Prostate gland (tissue), 2 donors: Measurements from ENCODE around the gene DSCAML1.

Source experiments
- POLR2A ChIP-seq: fragments of 450-650 bp; IDR thresholded peaks from one replicate; pipeline ENCODE4 v1.6.1; 2016; ENCODE audit warnings: antibody characterized with exemption, mild to moderate bottlenecking
- POLR2AphosphoS5 ChIP-seq: sonication (generic); formaldehyde crosslinking; IDR thresholded peaks from one replicate; pipeline ENCODE4 v1.6.1; 2017; ENCODE audit warnings: antibody characterized with exemption
- TF ChIP-seq, protein P1 (sequence below), 4 experiments: fragments of 200-600 bp in 2 of 4; fragments of 450-650 bp in 2 of 4; sonication (generic) in 2 of 4; IDR thresholded peaks; 1 replicate in 3 of 4; 2 replicates in 1 of 4; pipeline ENCODE4 v1.5.1; 2016 to 2019; ENCODE audit warnings: antibody characterized with exemption in 4 of 4, mild to moderate bottlenecking in 2 of 4, moderate library complexity in 2 of 4

DNA sequence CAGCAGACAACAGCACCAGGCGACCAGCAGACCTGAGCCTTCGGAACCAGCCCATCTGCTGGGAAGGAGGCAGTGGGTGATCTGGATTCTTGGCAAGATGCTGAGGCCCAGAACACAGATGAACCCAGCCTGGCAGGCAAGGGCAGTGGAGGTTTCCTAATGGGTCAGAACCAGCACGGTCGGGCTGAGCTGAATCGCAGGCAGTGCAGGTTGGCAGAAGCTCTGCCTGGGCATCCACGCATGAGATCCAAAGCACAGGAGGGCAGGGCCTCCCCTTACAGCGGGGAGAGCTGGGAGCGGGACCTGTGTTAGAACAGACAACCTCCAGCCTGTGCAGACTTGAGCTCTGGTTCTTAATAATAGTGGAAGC lies 47.5 kb downstream of the DSCAML1 start:
- TF ChIP-seq POLR2A (no peak), POLR2AphosphoS5 (no peak)
- TF ChIP-seq, protein P1, sequence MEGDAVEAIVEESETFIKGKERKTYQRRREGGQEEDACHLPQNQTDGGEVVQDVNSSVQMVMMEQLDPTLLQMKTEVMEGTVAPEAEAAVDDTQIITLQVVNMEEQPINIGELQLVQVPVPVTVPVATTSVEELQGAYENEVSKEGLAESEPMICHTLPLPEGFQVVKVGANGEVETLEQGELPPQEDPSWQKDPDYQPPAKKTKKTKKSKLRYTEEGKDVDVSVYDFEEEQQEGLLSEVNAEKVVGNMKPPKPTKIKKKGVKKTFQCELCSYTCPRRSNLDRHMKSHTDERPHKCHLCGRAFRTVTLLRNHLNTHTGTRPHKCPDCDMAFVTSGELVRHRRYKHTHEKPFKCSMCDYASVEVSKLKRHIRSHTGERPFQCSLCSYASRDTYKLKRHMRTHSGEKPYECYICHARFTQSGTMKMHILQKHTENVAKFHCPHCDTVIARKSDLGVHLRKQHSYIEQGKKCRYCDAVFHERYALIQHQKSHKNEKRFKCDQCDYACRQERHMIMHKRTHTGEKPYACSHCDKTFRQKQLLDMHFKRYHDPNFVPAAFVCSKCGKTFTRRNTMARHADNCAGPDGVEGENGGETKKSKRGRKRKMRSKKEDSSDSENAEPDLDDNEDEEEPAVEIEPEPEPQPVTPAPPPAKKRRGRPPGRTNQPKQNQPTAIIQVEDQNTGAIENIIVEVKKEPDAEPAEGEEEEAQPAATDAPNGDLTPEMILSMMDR (IDR thresholded peaks at IDR 0.05), result no peak
